Cardiac septum (tissue), 1 donor: Measurements from ENCODE around the gene ARL16. TPM values are rescaled to one million over a fixed set of nuclear protein-coding genes. Genes with fewer than 3 reads are reported as not detected.

Source experiments
- DNase-seq: peaks from one replicate; pipeline ENCODE4 v3.0.0-alpha.2; 2020; ENCODE audit warnings: low spot score
- intact Hi-C: fragments of 100-400 bp; cut with DNase I; formaldehyde crosslinking; loops from one replicate; pipeline ENCODE4 v1.14.0; 2022
- long read RNA-seq: library from polyadenylated mRNA; unstranded; transcript quantifications from one replicate; pipeline ENCODE4 v2.0.0, GENCODE V29; 2021
- total RNA-seq: library from RNA; stranded (reverse); fragmentation: NEBNext Ultra II Directional; extraction: Animal tissue kit (Norgen Biotek cat#: 25700); gene quantifications from one replicate; pipeline ENCODE4 v1.2.1, GENCODE V29; 2021
- donor health status: DM: no; HTN: no; CAD: no.

Gene ARL16, protein sequence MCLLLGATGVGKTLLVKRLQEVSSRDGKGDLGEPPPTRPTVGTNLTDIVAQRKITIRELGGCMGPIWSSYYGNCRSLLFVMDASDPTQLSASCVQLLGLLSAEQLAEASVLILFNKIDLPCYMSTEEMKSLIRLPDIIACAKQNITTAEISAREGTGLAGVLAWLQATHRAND
- total RNA-seq = 19.1 TPM
- long read RNA-seq, transcript ARL16-201 (5 exons, 1,227 nt) = major isoform, 9 of 18 reads
- long read RNA-seq, partial matches to known transcripts = 2 of 18 reads
- long read RNA-seq, other reads (novel, unspliced or antisense) = 6 of 18 reads

GRCh38 chr17:81683584-81684441 lies at the start of gene ARL16, which contains the start of gene HGS:
TSS of gene ARL16 (minus strand) at chr17:81683797. CDS start at chr17:81683753, 44 bp downstream.
TSS of gene HGS (plus strand) at chr17:81684011. CDS start at chr17:81684067, 56 bp downstream.
- DNase-seq = peak; percentile 99
- intact Hi-C loops = loop anchor here (2.0 kb wide), 1 partner anchor 19 kb away; the partner anchor contains the start of gene MRPL12

- intact Hi-C loops = no loop called here
- DNase-seq = no peak
These were observed 43.9 kb upstream of the ARL16 start for GRCh38 chr17:81727324-81728031.

- intact Hi-C loops = no loop called here
- no peak for DNase-seq
These were observed 42.4 kb upstream of the ARL16 start for GRCh38 chr17:81726004-81726403.

DNA sequence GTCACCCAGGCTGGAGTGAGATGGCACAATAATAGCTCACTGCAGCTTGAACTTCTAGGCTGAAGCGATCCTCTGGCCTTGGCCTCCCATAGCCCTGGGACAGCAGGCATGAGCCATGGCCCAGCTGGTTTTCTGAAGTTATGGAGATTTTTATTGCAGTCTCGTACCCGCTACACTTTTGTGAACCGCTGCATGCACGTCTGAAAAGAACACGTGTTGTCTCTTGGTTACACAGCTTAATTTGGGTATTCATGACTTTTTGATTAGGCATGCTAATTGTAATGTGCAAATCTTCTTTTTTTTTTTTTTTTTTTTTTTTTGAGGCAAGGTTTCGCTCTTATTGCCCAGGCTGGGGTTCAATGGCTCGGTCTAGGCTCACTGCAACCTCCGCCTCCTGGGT lies 41.8 kb upstream of the ARL16 start:
- intact Hi-C loops = no loop called here
- no peak for DNase-seq

- intact Hi-C loops = no loop called here
- DNase-seq = no peak
These were observed 40.1 kb upstream of the ARL16 start for GRCh38 chr17:81723651-81724209.

DNA sequence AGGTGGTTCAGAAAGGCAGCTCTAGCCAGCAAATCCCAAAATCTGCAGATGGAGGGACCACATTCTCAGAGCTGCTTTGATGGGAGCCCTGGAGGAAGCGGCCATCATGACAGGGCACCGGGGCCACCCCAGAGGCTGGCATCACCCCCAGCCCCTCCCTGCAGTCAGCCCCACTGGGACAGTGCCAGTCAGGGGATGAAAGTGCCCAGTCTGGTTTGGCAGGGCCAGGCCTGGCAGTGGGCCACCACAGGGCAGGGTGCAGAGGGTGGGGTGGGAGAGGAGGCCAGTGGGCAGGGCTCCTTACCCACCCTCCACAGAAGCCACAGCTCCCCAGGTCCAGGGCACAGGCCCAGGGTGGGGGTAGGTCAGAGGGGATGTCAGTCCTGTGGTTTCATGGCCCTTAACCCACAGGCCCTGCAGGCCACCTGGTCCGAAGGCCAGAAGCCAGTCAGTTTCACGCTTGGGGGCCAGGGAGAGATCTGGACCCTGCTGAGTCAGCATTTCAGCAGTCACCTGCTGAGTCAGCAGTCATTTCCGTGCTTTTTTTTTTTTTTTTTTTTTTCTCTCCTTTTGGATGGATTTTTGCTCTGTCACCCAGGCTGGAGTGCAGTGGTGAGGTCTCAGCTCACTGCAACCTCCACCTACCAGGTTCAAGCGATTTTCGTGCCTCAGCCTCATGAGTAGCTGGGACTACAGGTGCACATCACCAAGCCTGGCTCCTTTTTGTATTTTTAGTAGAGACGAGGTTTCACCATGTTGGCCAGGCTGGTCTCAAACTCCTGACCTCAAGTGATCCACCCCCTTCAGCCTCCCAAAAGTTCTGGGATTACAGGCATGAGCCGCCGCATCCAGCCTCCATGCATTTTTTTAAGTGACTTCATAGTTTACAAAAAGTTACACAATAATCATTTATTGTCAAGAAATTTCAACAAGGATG lies 38.9 kb upstream of the ARL16 start:
- DNase-seq = no peak
- intact Hi-C loops = no loop called here

DNA sequence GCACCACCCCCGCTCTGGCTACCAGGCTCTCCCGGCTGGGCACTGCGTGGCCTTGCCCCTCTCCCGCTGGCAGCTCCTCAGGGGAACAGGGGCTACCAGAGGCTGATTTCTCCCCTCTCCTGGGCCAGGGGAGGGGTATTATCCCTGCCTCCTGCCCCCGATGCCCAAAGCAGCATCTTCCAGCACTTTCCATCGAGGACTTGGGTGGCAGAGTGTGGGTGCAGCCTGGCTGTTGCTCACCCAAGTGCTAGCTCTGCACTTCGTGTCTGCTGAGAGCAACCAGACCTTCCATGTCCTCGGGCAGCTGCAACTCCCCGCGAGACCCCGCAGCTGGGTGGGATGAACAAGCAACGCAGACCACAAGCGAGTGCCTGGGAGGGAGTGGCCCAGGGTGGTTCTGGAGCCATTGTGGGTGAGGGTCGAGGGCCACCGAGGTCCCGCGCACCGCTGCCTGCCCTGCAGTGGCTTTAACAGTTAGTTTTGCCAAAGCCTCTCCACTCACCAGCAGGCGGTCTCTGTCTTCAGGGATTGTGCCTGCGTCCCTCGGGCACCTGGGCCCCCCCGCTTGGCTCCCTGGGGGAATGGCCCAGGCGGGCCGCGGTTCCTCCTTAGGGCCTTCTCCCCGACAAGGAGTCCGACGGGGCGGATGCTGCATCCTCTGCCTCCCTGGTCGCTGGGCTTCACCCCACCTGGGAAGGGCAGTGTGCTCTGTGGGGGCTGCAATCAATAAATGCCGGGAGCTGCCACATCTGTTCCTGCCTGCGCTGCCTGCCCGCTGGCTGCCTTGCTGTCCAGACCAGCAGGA lies 36.9 kb upstream of the ARL16 start:
- intact Hi-C loops = no loop called here
- DNase-seq = no peak

- intact Hi-C loops = no loop called here
- no peak for DNase-seq
These were observed 36.0 kb upstream of the ARL16 start for GRCh38 chr17:81719410-81720266.

GRCh38 chr17:81717766-81718089 lies 34.1 kb upstream of the ARL16 start:
- intact Hi-C loops = no loop called here
- DNase-seq = no peak

GRCh38 chr17:81717049-81717765 lies 33.6 kb upstream of the ARL16 start:
- DNase-seq = no peak
- intact Hi-C loops = no loop called here

- DNase-seq = no peak
- intact Hi-C loops = no loop called here
These were observed 33.0 kb upstream of the ARL16 start for GRCh38 chr17:81716674-81716996.

GRCh38 chr17:81715872-81716673 lies 32.5 kb upstream of the ARL16 start:
- DNase-seq = no peak

GRCh38 chr17:81715107-81715871 lies 31.7 kb upstream of the ARL16 start:
- no peak for DNase-seq
- intact Hi-C loops = no loop called here

More at GRCh38 chr17:81715872-81716673, 32.5 kb upstream of the ARL16 start:
- intact Hi-C loops = no loop called here

GRCh38 chr17:81714412-81715106 lies 31.0 kb upstream of the ARL16 start:
- no peak for DNase-seq
- intact Hi-C loops = no loop called here
